Measurements from ENCODE around the gene MELK. TPM values are rescaled to one million over a fixed set of nuclear protein-coding genes. Genes with fewer than 3 reads are reported as not detected.
A peak's percentile ranks its signal among the peaks of the same experiment; 100 is the strongest.
"Not testable (repeated sequence)": the region's sequence is repeated elsewhere in the genome, so short reads cannot be mapped to it uniquely, and the experiment has no call there.

The MELK gene
- total and polyA plus RNA-seq, 2 of the 4 experiments (the other 2 are of a cell fraction): 20.8 to 27.4 TPM

- in situ Hi-C loops (cut with MboI; ENCODE audit: low sequenced_read_pairs) (no loop called here), dilution Hi-C loops (cut with HindIII; ENCODE audit: low sequenced_read_pairs, unreplicated experiment) (no loop called here), intact Hi-C loops (cut with micrococcal nuclease) (no loop called here)
- Histone ChIP-seq H2BK20ac (ENCODE audit: low read depth, low read length) (peak overlapping the region; percentile 48; the same call in 1 of the 2 replicates), H2BK5ac (ENCODE audit: low read depth, low read length, poor library complexity, severe bottlenecking) (peak overlapping the region; percentile 4), H3K23ac (ENCODE audit: low read depth, low read length) (peak overlapping the region; percentile 66; the same call in 1 of the 2 replicates), H3K9ac (ENCODE audit: low read depth, low read length) (no peak overlapping the region), H3K4me2 (ENCODE audit: low read depth, low read length) (no peak overlapping the region), H3K4ac (ENCODE audit: low read depth, low read length) (peak overlapping the region; percentile 64), H4K91ac (ENCODE audit: insufficient read depth, low read depth, low read length) (peak overlapping the region; percentile 65), H3K79me1 (ENCODE audit: low read depth in 1 of 2, low read length in 2 of 2) (no peaks in the 10 kb centered on the region), H3K56ac (ENCODE audit: extremely low read depth, insufficient read depth, low read length) (0 out of 2 replicates have a peak overlapping the region, but pooled peaks have one; percentile 34), H3K36me3 (ENCODE audit: control insufficient read depth, insufficient read depth, low read length) (no peaks in the 10 kb centered on the region), H3K27ac (ENCODE audit: insufficient read depth, low read length) (no peak overlapping the region), H3K18ac (ENCODE audit: low read depth, low read length) (no peak overlapping the region), H4K5ac (ENCODE audit: low read depth, low read length) (0 out of 2 replicates have a peak overlapping the region, but pooled peaks have one; percentile 1), H2AK5ac (ENCODE audit: low read depth, low read length) (0 out of 2 replicates have a peak overlapping the region, but pooled peaks have one; percentile 20), H3K4me1 (ENCODE audit: control insufficient read depth, insufficient read depth, low read length) (peaks cover 5% of the 10 kb centered on the region; the same call in 1 of the 2 replicates), H3K9me3 (ENCODE audit: control insufficient read depth, insufficient read depth, low read length) (no peaks in the 10 kb centered on the region), H2AK9ac (replicated peaks; ENCODE audit: low read depth, low read length, poor library complexity) (peak overlapping the region; percentile 8), H3K4me3 (ENCODE audit: insufficient read depth, low read depth, low read length) (no peak overlapping the region), H4K8ac (ENCODE audit: low read depth in 2 of 2, low read length in 2 of 2) (peak overlapping the region; percentile 6 to 41; a peak in 3 of 4 replicates), H3K14ac (replicated peaks; ENCODE audit: low read depth, low read length) (0 out of 2 replicates have a peak overlapping the region, but pooled peaks have one; percentile 32), H4K20me1 (ENCODE audit: insufficient read depth, low read length) (no peaks in the 10 kb centered on the region), H2BK120ac (ENCODE audit: low read depth, low read length) (peak overlapping the region; percentile 35), H3K9me1 (ENCODE audit: insufficient read depth, low read length) (no peaks in the 10 kb centered on the region), H2BK15ac (ENCODE audit: low read depth, low read length) (no peak overlapping the region; the same call in 2 of the 3 replicates), H2AFZ (replicated peaks; ENCODE audit: low read length, poor library complexity) (peak overlapping the region; percentile 82), H3K27me3 (ENCODE audit: control insufficient read depth, insufficient read depth, low read length) (no peaks in the 10 kb centered on the region)
- peak; percentile 25 for DNase-seq
- TF ChIP-seq BHLHE40 (IDR thresholded peaks at IDR 0.05; ENCODE audit: low read depth, low read length): no peak
- peak; percentile 51; the same call in 1 of the 2 replicates for TF ChIP-seq MXI1 (IDR thresholded peaks at IDR 0.05; ENCODE audit: borderline replicate concordance, low read depth, low read length)
- CTCF ChIA-PET: interaction anchor here (0.7 to 2.3 kb wide), 3 partner anchors 11 to 160 kb away, joined by 3 to 13 read pairs (median 3); no protein-coding TSS in a partner anchor
- ATAC-seq (ENCODE audit: low read depth): peak; percentile 75
- BruUV-seq (replicated peaks): no TSS peak
- POLR2A ChIA-PET (ENCODE audit: unreplicated experiment): interaction anchor here (0.6 kb wide), 1 partner anchor 37 kb away, joined by 3 read pairs; no protein-coding TSS in a partner anchor
- 55% methylated on average over 4 of the region's 8 CpGs; no CpG with 5 or more reads in 1 of the 2 experiments for WGBS, 2 experiments (ENCODE audit: extremely low coverage in 2 of 2, insufficient read length in 1 of 2)
Observed at GRCh38 chr9:36566813-36567221, 5.9 kb upstream of the MELK start.

- DNase-seq; H3K23ac ChIP-seq (ENCODE audit: low read depth, low read length); ATAC-seq (ENCODE audit: low read depth); H4K20me1 ChIP-seq (ENCODE audit: insufficient read depth, low read length); H2AK5ac ChIP-seq (ENCODE audit: low read depth, low read length); H2BK15ac ChIP-seq (ENCODE audit: low read depth, low read length); H3K4me1 ChIP-seq (ENCODE audit: control insufficient read depth, insufficient read depth, low read length); H3K9me3 ChIP-seq (ENCODE audit: control insufficient read depth, insufficient read depth, low read length); BruUV-seq (replicated peaks); H2AFZ ChIP-seq (replicated peaks; ENCODE audit: low read length, poor library complexity); H2BK5ac ChIP-seq (ENCODE audit: low read depth, low read length, poor library complexity, severe bottlenecking); H3K14ac ChIP-seq (replicated peaks; ENCODE audit: low read depth, low read length); H3K18ac ChIP-seq (ENCODE audit: low read depth, low read length); H3K56ac ChIP-seq (ENCODE audit: extremely low read depth, insufficient read depth, low read length); H4K5ac ChIP-seq (ENCODE audit: low read depth, low read length); H3K36me3 ChIP-seq (ENCODE audit: control insufficient read depth, insufficient read depth, low read length); in situ Hi-C loops (cut with MboI; ENCODE audit: low sequenced_read_pairs); H3K9me1 ChIP-seq (ENCODE audit: insufficient read depth, low read length); H4K8ac ChIP-seq (ENCODE audit: low read depth in 2 of 2, low read length in 2 of 2); H3K4me3 ChIP-seq (ENCODE audit: insufficient read depth, low read depth, low read length); H4K91ac ChIP-seq (ENCODE audit: insufficient read depth, low read depth, low read length); H2AK9ac ChIP-seq (replicated peaks; ENCODE audit: low read depth, low read length, poor library complexity); H3K9ac ChIP-seq (ENCODE audit: low read depth, low read length); dilution Hi-C loops (cut with HindIII; ENCODE audit: low sequenced_read_pairs, unreplicated experiment); H3K4me2 ChIP-seq (ENCODE audit: low read depth, low read length); POLR2A ChIA-PET (ENCODE audit: unreplicated experiment); CTCF ChIA-PET; H3K27me3 ChIP-seq (ENCODE audit: control insufficient read depth, insufficient read depth, low read length); H2BK120ac ChIP-seq (ENCODE audit: low read depth, low read length); intact Hi-C loops (cut with micrococcal nuclease); H2BK20ac ChIP-seq (ENCODE audit: low read depth, low read length); H3K4ac ChIP-seq (ENCODE audit: low read depth, low read length); H3K27ac ChIP-seq (ENCODE audit: insufficient read depth, low read length): not testable (repeated sequence)
- peaks cover 6 to 12% of the 10 kb centered on the region in 2 experiments; a peak in 2 of 4 replicates for H3K79me1 ChIP-seq (ENCODE audit: low read depth in 1 of 2, low read length in 2 of 2)
- WGBS, 2 experiments (ENCODE audit: extremely low coverage in 2 of 2, insufficient read length in 1 of 2): no CpG with 5 or more reads among the region's 4 CpGs
Observed at GRCh38 chr9:36568681-36569080, 4.0 kb upstream of the MELK start.
